HG02623 (cell line): ENCODE measurements around the gene SERP2.
"Not testable (repeated sequence)": the region's sequence is repeated elsewhere in the genome, so short reads cannot be mapped to it uniquely, and the experiment has no call there.

ENCODE experiments used
- ATAC-seq: cut with Tn5 transposase; IDR thresholded peaks from one replicate; pipeline ENCODE4 v1.9.1; 2021; ENCODE audit warnings: moderate library complexity; ENCODE audit not compliant: unreplicated experiment

The SERP2 gene

GRCh38 chr13:44373601-44374347, at the start of gene SERP2:
Gene SERP2, plus strand, starts transcription at chr13:44373824. Its CDS starts 202 bp downstream, at chr13:44374026.
- ATAC-seq: no peak

GRCh38 chr13:44326961-44327360, 46.7 kb upstream of the SERP2 start:
- no peak for ATAC-seq

- not testable (repeated sequence) for ATAC-seq
Measured at GRCh38 chr13:44329041-44329440, 44.6 kb upstream of the SERP2 start.

- no peak for ATAC-seq
Measured at GRCh38 chr13:44329909-44330545, 43.6 kb upstream of the SERP2 start.

GRCh38 chr13:44331446-44331845, 42.2 kb upstream of the SERP2 start:
- no peak for ATAC-seq

GRCh38 chr13:44331912-44332851, 41.4 kb upstream of the SERP2 start:
- ATAC-seq: no peak

- no peak for ATAC-seq
Measured at GRCh38 chr13:44333950-44334655, 39.5 kb upstream of the SERP2 start.

- ATAC-seq: no peak
Measured at GRCh38 chr13:44334751-44335150, 38.9 kb upstream of the SERP2 start.

- no peak for ATAC-seq
Measured at GRCh38 chr13:44336934-44337333, 36.7 kb upstream of the SERP2 start.

- ATAC-seq: no peak
Measured at GRCh38 chr13:44337581-44337980, 36.0 kb upstream of the SERP2 start.

GRCh38 chr13:44340508-44340907, 33.1 kb upstream of the SERP2 start:
- no peak for ATAC-seq

- ATAC-seq: no peak
Measured at GRCh38 chr13:44342741-44343140, 30.9 kb upstream of the SERP2 start.

- no peak for ATAC-seq
Measured at GRCh38 chr13:44346534-44346933, 27.1 kb upstream of the SERP2 start.

GRCh38 chr13:44347301-44347700, 26.3 kb upstream of the SERP2 start:
- ATAC-seq: no peak

GRCh38 chr13:44347949-44348348, 25.7 kb upstream of the SERP2 start:
- ATAC-seq: no peak

- ATAC-seq: no peak
Measured at GRCh38 chr13:44350775-44351504, 22.7 kb upstream of the SERP2 start.

- no peak for ATAC-seq
Measured at GRCh38 chr13:44351505-44351854, 22.1 kb upstream of the SERP2 start.

- no peak for ATAC-seq
Measured at GRCh38 chr13:44352202-44352601, 21.4 kb upstream of the SERP2 start.

- ATAC-seq: no peak
Measured at GRCh38 chr13:44352671-44353070, 21.0 kb upstream of the SERP2 start.

- no peak for ATAC-seq
Measured at GRCh38 chr13:44354331-44354730, 19.3 kb upstream of the SERP2 start.
